NCI-H1092 (cell line): ENCODE results near the gene DLX3.

ENCODE experiments used
- DNase-seq: peaks from one replicate; lab custom pipeline; 2025; lab: John Stamatoyannopoulos, UW

DLX3 gene

GRCh38 chr17:49972486-49973270 is 22.3 kb downstream of the DLX3 start:
- DNase-seq: no peak

DNA sequence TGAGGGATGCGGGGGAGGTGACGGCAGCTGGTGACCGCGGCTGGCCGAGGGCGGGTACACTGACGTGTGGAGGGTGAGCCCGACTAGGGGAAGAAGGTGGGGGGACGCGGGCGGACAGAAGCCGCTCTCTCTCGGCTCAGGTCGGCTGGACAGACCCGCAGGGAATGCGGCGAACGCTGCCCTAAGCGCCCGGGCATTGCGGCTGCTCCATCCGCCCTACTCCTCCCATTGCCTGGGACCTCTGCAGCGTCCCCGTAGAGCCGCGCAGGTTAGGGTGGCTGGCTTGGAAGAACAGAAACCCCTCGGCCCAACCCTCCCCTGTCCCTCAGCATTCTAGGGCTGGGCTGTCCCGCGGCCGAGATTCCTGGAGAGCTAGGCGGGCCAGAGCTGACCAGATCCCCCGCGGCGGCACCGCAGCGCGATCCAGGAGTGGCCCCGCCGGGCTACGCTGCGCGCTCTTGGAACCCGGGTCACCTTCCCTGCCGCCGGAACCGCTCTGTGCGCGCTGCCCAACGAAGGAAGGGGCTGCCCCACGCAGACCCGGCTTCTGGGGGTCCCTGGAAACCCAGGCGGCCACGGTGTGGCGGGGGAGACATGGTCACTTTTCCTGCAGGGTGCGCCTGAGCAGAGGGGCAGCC is 23.1 kb downstream of the DLX3 start:
- no peak for DNase-seq

DNA sequence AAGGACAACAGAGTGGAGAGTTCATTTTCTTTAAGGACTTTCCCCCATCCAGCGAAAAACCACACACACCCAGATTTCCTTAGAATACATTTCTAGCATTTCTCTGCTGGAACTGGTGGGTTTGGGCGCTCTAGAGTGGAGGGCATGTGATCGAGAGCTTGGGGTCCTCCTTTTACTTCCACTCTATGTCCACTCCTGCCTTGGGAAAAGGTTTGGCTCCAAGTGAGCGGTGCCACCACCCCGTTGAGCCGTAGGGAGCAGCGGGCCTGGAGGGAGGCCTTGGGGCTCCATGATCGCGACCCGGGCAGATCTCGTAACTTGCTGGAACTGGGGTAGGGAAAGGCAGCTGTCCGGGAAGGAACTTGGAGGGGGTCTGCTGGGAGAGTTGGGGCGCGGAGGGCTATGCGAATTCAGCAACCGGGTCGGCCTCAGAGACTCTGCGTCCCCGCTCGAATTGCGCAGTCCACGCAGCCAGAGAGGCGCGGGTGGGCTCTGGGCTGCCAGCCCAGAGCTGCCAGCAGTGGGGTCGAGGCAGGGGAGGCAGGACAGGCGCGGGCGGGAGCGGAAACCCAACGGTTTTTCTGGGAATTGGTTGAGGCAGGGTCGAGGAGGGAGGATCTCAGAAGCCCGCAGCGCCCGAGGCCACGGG is 23.7 kb downstream of the DLX3 start:
- DNase-seq: no peak

DNA sequence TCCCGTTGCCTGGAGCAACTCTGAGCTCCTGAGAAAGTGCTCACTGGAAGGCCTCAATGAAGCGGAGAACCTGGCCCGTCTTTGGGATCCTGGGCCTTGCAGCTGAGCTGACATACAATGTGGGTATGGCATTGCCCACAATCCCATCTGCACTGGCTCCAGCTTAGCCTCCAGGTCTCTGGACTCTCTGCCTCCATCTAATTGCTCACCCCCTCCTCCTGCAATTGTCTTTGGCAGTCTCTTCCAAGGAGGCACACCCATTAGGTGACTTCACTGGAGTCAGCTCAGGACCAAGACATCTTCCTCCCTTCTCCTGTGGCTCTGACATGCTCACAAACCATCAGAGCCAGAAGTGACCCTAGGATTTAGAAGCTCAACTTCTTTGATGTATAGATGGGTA is 24.5 kb downstream of the DLX3 start:
- no peak for DNase-seq

- no peak for DNase-seq
Measured at GRCh38 chr17:49969795-49970389, 25.1 kb downstream of the DLX3 start.

GRCh38 chr17:49969134-49969759 is 25.8 kb downstream of the DLX3 start, which contains the start of gene DLX4:
DLX4 (plus strand) TSS chr17:49969190; CDS start chr17:49969469, 279 bp downstream.
- no peak for DNase-seq

- peak; percentile 10 for DNase-seq
Measured at GRCh38 chr17:49968405-49969133, 26.5 kb downstream of the DLX3 start.

- no peak for DNase-seq
Measured at GRCh38 chr17:49967621-49968404, 27.2 kb downstream of the DLX3 start.

DNA sequence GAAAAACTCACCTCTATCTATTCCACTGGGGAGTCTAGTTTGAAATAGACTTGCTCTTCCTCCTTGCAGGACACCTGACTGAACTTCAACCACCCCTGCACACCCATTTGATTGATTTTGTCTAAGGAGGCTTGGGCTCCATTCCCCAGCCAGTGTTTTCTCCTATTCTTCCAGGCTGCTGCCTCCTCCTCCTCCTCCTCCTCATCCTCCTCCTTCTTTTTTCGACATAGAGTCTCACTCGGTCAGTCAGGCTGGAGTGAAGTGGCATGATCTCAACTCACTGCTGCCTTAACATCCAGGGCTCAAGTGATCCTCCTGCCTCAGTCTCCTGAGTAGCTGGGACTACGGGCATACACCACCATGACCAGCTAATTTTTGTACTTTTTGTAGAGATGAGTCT is 27.8 kb downstream of the DLX3 start:
- DNase-seq: no peak

- no peak for DNase-seq
Measured at GRCh38 chr17:49966767-49967166, 28.3 kb downstream of the DLX3 start.

DNA sequence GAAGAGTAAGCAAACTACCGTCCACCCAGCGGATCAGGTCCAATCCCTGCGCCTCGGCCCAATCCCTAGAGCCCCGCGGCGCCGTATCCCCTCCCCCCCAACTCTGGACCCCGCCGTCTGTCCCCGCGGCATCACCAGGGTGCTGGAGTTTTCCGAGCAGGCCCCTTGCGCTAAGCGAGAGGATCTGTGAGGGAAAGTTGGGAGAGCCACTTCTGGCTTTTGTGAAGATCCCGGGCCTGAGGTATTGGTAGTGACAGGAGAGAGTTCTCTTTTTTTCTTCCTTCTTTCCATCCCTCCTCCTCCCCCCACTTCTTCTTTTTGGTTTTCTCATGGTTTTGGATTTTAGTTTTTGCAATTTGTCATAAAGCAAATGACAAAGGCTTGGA is 29.5 kb downstream of the DLX3 start:
- no peak for DNase-seq

DNA sequence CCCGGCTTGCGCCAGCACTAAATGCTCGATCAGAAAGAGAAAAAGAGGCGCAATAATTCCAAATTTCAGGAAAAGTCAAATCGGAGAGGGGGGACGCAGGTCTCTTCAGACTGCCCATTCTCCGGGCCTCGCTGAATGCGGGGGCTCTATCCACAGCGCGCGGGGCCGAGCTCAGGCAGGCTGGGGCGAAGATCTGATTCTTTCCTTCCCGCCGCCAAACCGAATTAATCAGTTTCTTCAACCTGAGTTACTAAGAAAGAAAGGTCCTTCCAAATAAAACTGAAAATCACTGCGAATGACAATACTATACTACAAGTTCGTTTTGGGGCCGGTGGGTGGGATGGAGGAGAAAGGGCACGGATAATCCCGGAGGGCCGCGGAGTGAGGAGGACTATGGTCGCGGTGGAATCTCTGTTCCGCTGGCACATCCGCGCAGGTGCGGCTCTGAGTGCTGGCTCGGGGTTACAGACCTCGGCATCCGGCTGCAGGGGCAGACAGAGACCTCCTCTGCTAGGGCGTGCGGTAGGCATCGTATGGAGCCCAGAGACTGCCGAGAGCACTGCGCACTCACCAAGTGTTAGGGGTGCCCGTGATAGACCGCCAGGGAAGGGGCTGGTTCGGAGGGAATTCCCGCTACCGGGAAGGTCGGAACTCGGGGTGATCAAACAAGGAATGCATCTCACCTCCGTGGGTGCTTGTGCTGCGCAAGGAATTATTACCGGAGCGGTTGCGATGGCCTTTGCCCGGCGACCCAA is 30.1 kb downstream of the DLX3 start:
- DNase-seq: no peak

GRCh38 chr17:49964303-49964768 is 30.7 kb downstream of the DLX3 start:
- no peak for DNase-seq

DNA sequence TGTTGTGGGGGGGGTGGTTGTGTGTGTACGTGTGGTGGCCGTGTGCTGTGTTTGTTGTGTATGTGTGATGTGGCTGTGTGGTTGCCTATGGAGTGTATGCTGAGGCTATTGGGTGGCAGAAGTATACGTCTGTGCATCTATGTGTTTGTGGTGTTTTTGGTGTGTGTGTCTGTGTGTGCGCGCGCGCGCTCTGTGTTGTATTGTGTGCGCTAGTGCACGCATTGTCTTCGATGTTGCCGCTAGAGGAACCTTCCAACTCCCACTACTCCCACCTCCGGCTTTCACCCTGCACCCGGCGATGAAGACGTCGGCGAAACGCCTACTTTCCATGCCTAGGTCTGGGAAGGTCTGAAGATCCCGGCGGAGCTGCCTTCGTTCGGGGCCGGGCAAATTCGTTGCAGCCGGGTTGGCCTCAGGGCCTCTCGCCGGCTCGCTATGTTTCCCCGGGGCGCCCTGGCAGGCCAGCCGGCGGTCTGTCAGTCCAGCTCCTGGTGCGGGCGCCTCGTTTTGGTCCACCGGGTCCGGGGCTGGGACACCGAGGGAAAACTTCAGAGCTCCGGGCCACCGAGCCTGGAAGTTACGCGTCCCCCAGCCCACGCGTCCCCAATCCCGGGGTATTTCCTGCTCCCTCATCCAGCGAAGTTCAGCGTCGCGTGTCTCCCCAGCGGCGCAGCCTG is 31.3 kb downstream of the DLX3 start:
- no peak for DNase-seq

GRCh38 chr17:49963309-49963625 is 31.8 kb downstream of the DLX3 start:
- no peak for DNase-seq

- DNase-seq: no peak
Measured at GRCh38 chr17:49962599-49963308, 32.3 kb downstream of the DLX3 start.

DNA sequence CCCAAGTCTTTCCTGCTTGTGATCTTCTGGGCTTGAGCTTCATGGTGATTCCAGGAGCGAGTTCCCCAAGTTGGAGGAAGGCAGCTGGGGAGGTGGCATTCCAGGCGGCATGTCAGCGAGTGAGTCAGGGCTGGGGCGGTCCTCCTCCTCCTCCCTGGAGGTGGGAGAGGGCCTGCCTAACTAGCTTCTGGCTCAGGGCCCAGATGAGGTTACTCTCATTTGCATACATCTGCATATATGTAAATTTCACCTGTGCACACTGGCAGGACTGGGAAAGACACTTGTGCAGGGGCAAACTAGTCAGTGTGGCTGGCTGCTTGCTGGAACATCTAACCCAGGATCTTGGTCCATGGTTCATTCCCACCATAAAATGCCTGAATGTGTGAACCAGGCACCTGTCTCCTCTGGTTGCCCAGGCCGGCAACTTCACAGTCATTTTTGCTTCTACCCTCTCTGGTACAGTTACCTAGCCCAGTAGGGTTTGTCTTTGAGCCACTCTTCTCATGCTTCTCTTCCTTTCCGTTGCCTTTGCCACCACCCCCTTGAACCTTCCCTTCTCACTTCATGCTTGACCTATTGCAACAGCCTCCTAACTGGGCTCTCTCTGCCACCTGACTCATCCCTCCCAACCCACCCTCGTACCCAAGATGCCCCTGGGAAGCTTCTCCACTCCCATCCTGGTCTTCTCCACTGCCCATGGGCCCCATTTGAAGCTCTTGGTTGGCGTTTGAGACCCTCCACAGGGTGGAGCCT is 35.7 kb downstream of the DLX3 start:
- DNase-seq: no peak

DNA sequence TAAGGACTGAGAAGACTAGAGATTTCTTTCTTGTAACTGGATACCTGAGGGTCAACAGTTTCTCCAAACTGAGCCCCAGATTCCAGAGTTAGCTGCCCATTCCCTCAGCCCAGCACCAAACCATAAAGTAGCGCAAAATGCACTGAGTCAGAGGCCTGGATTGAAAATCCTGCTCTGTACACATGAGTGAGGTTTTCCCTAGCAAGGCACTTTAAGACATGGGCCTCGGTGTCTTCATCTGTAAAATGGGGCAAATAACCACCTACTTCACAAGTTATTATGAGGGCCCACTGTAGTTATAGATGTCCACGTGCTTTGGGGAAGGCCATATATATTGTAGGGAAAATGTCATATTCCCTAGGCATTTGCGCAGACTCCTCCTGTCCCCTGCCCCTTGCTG is 36.3 kb downstream of the DLX3 start:
- no peak for DNase-seq
